HG03025 (cell line): ENCODE results near the gene NAV2.

Source experiments
- ATAC-seq: cut with Tn5 transposase; IDR thresholded peaks from one replicate; pipeline ENCODE4 v1.9.1; 2021; ENCODE audit warnings: mild to moderate bottlenecking, moderate library complexity; ENCODE audit not compliant: unreplicated experiment, low FRiP score

NAV2 gene

GRCh38 chr11:20042045-20042639 is 329.5 kb downstream of the NAV2 start:
- no peak for ATAC-seq

- no peak for ATAC-seq
These were observed 330.2 kb downstream of the NAV2 start for GRCh38 chr11:20042811-20043341.

GRCh38 chr11:20043992-20044391 is 331.4 kb downstream of the NAV2 start:
- no peak for ATAC-seq

GRCh38 chr11:20045098-20045688 is 332.6 kb downstream of the NAV2 start:
- ATAC-seq = no peak

GRCh38 chr11:20046416-20046815 is 333.8 kb downstream of the NAV2 start:
- ATAC-seq = no peak

GRCh38 chr11:20047006-20047768 is 334.6 kb downstream of the NAV2 start:
- ATAC-seq = no peak

- no peak for ATAC-seq
These were observed 335.1 kb downstream of the NAV2 start for GRCh38 chr11:20047769-20048154.

DNA sequence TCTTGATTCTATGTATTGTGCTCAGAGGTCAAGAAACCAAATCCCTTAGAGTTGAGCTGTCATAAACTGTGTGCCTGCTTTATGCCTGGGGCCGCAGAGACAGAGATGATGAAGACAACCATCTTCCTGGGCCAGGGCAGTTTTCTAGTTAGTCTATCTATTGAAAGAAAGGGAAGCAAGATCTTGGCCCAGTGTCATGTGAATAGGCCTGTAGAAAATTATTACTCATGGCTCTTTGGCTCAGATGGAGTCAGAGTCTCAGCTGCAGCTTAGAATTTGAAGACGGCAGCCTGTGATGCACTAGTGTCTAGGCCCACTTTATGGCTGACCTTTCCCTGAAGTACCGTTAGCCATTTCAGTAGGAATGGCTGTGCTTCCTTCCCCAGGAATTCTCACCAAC is 335.6 kb downstream of the NAV2 start:
- ATAC-seq = no peak

- no peak for ATAC-seq
These were observed 336.1 kb downstream of the NAV2 start for GRCh38 chr11:20048707-20049106.

GRCh38 chr11:20049231-20049630 is 336.6 kb downstream of the NAV2 start:
- no peak for ATAC-seq

DNA sequence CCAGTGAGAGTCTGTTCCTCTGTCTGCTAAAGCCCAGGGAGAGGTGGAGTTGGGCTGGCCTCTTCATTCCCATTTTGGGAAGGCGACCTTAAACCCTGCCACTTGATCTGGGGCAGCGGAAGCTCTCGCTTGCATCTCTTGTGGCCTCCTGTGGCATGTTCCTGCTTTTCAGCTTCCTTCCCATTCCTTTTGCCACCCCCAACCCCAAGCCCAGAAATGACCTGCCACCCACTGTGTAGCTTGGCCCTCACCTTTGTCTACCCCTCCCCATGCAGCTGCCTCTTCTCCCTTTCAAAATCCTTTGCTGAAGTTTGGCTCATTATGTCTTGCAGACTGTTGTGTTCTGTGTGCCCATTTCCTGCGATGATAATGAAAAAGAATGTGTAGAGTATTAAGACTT is 337.4 kb downstream of the NAV2 start:
- ATAC-seq = no peak

GRCh38 chr11:20050551-20051333 is 338.1 kb downstream of the NAV2 start:
- no peak for ATAC-seq

GRCh38 chr11:20051469-20052399 is 339.1 kb downstream of the NAV2 start:
- no peak for ATAC-seq

DNA sequence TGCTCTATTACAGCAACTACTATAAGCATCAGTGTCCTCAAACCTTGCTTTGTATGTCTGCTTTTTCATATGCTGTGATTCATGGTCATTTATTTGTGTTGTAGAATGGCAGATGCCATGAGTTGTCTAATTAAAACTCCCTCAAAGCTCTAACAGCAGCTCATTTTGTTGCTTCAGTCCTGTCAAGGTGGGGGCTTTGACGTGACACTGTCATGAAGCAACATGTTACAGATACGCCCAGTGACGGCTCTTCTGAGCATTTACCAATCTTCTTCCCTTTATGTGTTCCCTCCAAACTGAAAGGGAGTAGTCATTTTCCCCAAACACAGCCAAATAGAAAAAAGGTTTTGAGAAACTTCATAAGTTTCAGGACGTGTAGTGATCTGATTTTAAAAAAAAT is 340.9 kb downstream of the NAV2 start:
- ATAC-seq = no peak

DNA sequence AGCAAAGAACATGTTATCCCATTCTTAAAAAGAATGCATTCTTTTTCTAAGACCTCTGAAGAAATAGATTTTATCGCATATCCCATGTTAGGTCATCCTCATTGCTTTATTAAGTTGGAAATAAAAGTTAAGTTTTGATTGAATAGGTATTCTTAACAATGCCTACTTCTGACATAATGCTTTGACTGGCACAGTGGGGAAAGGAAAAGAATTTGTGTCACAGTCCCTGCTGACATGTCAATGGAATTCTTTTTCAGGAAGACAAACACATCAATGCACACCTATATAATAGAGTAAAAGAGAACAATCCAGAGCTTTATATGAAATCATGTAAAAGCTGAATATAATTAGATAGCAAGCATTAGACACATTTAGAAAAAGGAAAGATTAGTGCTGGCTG is 341.9 kb downstream of the NAV2 start:
- ATAC-seq = no peak

GRCh38 chr11:20055312-20055711 is 342.7 kb downstream of the NAV2 start:
- no peak for ATAC-seq

DNA sequence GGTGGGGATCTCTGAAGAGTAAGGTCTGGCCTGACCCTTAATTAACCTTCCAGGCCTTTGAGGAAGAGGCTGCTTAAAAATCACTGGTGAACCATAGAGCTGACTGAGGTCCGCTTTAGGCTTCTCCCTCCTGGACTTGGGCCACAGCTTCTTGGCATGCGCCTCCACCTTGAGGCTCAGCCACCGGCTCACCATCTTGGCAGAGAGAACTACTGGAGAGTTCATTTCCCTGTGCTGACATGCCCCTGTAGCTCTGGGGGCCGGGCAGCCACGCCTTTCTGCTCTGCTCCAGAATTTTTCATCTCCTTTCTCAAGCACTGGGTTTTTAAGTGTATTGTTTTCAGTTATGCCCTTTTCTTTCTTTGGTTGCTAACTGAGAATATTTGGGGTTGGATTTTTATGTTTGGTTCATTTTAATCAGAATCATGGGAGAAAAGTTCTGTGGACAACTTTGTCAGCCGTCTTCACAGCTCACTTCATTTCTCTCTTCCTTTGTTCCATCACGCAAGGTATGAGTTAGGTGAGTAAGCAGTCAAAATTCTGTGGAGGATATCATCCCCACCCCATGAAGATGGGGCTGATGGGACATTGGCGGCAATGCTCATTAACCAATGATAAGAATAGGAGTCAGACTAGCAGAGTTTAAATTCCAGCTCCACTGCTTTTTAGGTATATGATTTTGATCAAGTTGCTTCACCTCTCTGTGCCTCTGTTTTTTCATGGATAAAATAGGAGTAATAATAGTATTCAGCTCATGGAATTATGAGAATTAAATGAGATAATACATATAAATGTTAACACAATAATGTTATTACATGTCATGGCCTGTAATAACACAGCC is 343.7 kb downstream of the NAV2 start:
- no peak for ATAC-seq

- ATAC-seq = no peak
These were observed 344.6 kb downstream of the NAV2 start for GRCh38 chr11:20056950-20057943.
